NCI-H526 treated with DMSO at 0.1 percent for 48 hours (cell line): ENCODE measurements around the gene CFAP77.

ENCODE experiments used
- DNase-seq: peaks from one replicate; lab custom pipeline; 2025; lab: John Stamatoyannopoulos, UW

The CFAP77 gene

GRCh38 chr9:132408521-132408920 lies 1.5 kb upstream of the CFAP77 start:
- no peak for DNase-seq

- no peak for DNase-seq
Measured at GRCh38 chr9:132410642-132411041, 631 bp downstream of the CFAP77 start.

- DNase-seq = peak; percentile 47
Measured at GRCh38 chr9:132411091-132411508, 1.1 kb downstream of the CFAP77 start.

- peak; percentile 22 for DNase-seq
Measured at GRCh38 chr9:132412089-132412488, 2.1 kb downstream of the CFAP77 start.

GRCh38 chr9:132413926-132414325 lies 3.9 kb downstream of the CFAP77 start:
- no peak for DNase-seq

- no peak for DNase-seq
Measured at GRCh38 chr9:132414731-132415130, 4.7 kb downstream of the CFAP77 start.

- DNase-seq = no peak
Measured at GRCh38 chr9:132415181-132415580, 5.2 kb downstream of the CFAP77 start.

- DNase-seq = no peak
Measured at GRCh38 chr9:132418726-132419363, 8.8 kb downstream of the CFAP77 start.

GRCh38 chr9:132422574-132422973 lies 12.6 kb downstream of the CFAP77 start:
- DNase-seq = no peak

GRCh38 chr9:132423503-132423902 lies 13.5 kb downstream of the CFAP77 start:
- no peak for DNase-seq

- no peak for DNase-seq
Measured at GRCh38 chr9:132424857-132425674, 15.1 kb downstream of the CFAP77 start.

GRCh38 chr9:132425675-132426062 lies 15.7 kb downstream of the CFAP77 start:
- DNase-seq = no peak

GRCh38 chr9:132426639-132427414 lies 16.8 kb downstream of the CFAP77 start:
- DNase-seq = peak; percentile 84

- no peak for DNase-seq
Measured at GRCh38 chr9:132430998-132431397, 21.0 kb downstream of the CFAP77 start.

- DNase-seq = no peak
Measured at GRCh38 chr9:132434881-132435280, 24.9 kb downstream of the CFAP77 start.

GRCh38 chr9:132439153-132439552 lies 29.1 kb downstream of the CFAP77 start:
- no peak for DNase-seq

- no peak for DNase-seq
Measured at GRCh38 chr9:132440735-132441134, 30.7 kb downstream of the CFAP77 start.

- no peak for DNase-seq
Measured at GRCh38 chr9:132441404-132441803, 31.4 kb downstream of the CFAP77 start.

- DNase-seq = no peak
Measured at GRCh38 chr9:132443951-132444607, 34.1 kb downstream of the CFAP77 start.

GRCh38 chr9:132446887-132447286 lies 36.9 kb downstream of the CFAP77 start:
- DNase-seq = no peak

GRCh38 chr9:132447346-132447745 lies 37.3 kb downstream of the CFAP77 start:
- no peak for DNase-seq

GRCh38 chr9:132447902-132448301 lies 37.9 kb downstream of the CFAP77 start:
- DNase-seq = no peak
